Measurements from ENCODE around the gene YTHDF2.

Gene YTHDF2

DNA sequence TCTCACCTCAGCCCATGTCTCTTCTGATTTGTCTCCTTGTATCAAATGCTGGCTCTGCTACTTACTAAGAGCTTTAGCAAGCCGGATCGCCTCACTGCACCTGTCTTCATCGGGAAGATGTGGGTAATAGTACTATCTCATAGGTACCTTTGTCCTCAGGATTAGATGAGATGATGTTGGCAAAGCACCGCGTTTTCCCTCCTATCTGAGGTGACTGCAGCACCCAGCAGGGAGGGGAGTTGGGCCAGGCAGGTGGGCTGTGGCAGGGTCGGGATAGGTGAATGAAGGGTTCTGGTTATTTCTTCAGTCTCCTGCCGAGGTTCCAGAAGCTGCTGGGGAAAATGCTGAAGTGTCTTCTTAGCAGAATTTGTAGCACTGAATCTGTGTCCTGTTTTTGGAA, 80.4 kb downstream of the YTHDF2 start:
- Mint-ChIP-seq H3K9me3 (no peaks in the 10 kb centered on the region), H3K27me3 (peaks cover 77% of the 10 kb centered on the region), H3K27ac (no peak overlapping the region), H3K36me3 (no peaks in the 10 kb centered on the region), H3K4me1 (no peaks in the 10 kb centered on the region), H3K4me3 (no peak overlapping the region)
- no peak for DNase-seq
- CTCF ChIA-PET = no interaction called here

DNA sequence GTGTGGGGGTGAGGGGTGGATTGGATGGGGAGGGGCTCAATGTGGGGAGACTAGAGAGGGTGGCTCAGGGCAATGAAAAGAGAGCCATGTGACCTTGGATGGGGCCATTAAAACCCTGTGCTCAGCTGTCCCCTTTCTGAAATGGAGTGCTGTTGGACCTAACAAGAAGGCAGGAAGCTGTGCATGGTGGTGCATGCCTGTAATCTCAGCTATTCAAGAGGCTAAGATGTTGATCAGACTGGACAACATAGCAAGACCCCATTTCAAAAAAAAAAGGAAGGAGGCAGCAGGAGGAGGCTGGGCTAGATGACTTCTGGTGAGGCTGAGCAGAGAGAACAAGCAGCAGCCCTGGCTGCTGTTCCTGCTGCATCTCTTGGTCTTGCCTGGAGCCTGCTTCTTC, 82.3 kb downstream of the YTHDF2 start:
- no peaks in the 10 kb centered on the region for H3K4me1 Mint-ChIP-seq
- no peak overlapping the region for H3K4me3 Mint-ChIP-seq
- no peak overlapping the region for H3K27ac Mint-ChIP-seq
- H3K36me3 Mint-ChIP-seq = no peaks in the 10 kb centered on the region
- no peaks in the 10 kb centered on the region for H3K9me3 Mint-ChIP-seq
- CTCF ChIA-PET = no interaction called here
- DNase-seq = no peak
- H3K27me3 Mint-ChIP-seq = peaks cover 62% of the 10 kb centered on the region
